WERI-Rb-1 (cell line): Measurements from ENCODE around the gene FRMD8.

Experiments
- DNase-seq: peaks from one replicate; pipeline ENCODE4 v3.0.0-alpha.2; 2020
- H3K27ac ChIP-seq: fragments of 250-450 bp; sonication (Bioruptor Pico); 2 replicates; pipeline ENCODE4 v1.5.1; 2020; ENCODE audit warnings: mild to moderate bottlenecking, moderate library complexity
- H3K27me3 ChIP-seq: fragments of 250-450 bp; sonication (Bioruptor Pico); 2 replicates; pipeline ENCODE4 v1.5.1; 2021; ENCODE audit warnings: mild to moderate bottlenecking, low read depth, moderate library complexity; ENCODE audit not compliant: insufficient read depth, severe bottlenecking
- H3K36me3 ChIP-seq: fragments of 250-450 bp; sonication (Bioruptor Pico); 2 replicates; pipeline ENCODE4 v1.5.1; 2020; ENCODE audit warnings: mild to moderate bottlenecking, moderate library complexity
- H3K4me3 ChIP-seq: 2 replicates; pipeline ENCODE4 v1.5.1; 2011; ENCODE audit warnings: low read depth, mild to moderate bottlenecking, control low read depth, low read length
- H3K9me3 ChIP-seq: fragments of 250-450 bp; sonication (Bioruptor Pico); 2 replicates; pipeline ENCODE4 v1.5.1; 2021; ENCODE audit warnings: mild to moderate bottlenecking, moderate library complexity; ENCODE audit not compliant: severe bottlenecking
- TF ChIP-seq, protein P1 (sequence below): IDR thresholded peaks from 2 replicates; pipeline ENCODE4 v1.5.1; 2011; ENCODE audit warnings: low read depth, mild to moderate bottlenecking, control low read depth, inconsistent platforms, low read length

FRMD8 gene

DNA sequence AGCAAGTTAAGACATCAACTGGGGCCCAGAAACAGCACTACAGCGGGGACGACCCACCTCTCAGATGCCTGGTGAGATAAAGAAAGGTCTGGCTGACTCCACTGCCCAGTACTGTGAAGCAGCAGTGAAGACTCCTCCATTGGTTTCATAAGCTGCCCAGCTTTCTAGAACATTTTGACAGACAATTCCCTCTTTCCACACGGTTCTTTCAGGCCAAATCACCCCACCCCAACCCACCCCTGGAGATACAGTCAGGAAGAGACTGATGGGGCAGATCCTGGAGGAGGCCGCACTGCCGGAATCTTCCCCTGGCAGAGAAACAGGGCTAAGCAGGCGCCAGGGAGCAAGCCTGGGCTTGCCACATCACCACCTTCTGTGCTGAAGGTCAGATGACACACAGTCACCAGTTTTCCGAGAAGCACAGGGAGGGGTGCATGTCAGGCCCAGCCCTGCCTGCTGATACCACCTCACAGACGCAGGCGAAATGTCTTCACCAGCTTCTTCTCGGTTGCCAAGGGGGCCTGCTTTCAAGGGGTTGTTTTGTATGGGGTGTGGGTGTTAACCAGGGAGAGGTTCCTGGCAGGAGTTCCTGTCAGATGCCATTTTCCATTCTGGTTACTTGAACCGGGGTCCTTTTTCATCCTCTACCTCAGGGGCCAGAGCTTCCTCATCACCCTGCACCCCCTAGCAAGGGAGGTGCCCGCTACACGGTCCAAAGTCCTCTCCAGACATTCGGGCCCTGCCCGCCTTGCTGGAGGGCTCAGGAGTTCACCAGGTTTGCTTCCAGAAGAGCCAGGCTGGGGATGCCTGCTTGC is 34.7 kb downstream of the FRMD8 start:
- peak overlapping the region; percentile 96 for H3K27ac ChIP-seq
- TF ChIP-seq, protein P1, sequence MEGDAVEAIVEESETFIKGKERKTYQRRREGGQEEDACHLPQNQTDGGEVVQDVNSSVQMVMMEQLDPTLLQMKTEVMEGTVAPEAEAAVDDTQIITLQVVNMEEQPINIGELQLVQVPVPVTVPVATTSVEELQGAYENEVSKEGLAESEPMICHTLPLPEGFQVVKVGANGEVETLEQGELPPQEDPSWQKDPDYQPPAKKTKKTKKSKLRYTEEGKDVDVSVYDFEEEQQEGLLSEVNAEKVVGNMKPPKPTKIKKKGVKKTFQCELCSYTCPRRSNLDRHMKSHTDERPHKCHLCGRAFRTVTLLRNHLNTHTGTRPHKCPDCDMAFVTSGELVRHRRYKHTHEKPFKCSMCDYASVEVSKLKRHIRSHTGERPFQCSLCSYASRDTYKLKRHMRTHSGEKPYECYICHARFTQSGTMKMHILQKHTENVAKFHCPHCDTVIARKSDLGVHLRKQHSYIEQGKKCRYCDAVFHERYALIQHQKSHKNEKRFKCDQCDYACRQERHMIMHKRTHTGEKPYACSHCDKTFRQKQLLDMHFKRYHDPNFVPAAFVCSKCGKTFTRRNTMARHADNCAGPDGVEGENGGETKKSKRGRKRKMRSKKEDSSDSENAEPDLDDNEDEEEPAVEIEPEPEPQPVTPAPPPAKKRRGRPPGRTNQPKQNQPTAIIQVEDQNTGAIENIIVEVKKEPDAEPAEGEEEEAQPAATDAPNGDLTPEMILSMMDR = no peak
- H3K4me3 ChIP-seq = no peak overlapping the region
- no peaks in the 10 kb centered on the region for H3K36me3 ChIP-seq
- no peaks in the 10 kb centered on the region for H3K27me3 ChIP-seq
- peak; percentile 63 for DNase-seq
- H3K9me3 ChIP-seq = peaks cover 4% of the 10 kb centered on the region

DNA sequence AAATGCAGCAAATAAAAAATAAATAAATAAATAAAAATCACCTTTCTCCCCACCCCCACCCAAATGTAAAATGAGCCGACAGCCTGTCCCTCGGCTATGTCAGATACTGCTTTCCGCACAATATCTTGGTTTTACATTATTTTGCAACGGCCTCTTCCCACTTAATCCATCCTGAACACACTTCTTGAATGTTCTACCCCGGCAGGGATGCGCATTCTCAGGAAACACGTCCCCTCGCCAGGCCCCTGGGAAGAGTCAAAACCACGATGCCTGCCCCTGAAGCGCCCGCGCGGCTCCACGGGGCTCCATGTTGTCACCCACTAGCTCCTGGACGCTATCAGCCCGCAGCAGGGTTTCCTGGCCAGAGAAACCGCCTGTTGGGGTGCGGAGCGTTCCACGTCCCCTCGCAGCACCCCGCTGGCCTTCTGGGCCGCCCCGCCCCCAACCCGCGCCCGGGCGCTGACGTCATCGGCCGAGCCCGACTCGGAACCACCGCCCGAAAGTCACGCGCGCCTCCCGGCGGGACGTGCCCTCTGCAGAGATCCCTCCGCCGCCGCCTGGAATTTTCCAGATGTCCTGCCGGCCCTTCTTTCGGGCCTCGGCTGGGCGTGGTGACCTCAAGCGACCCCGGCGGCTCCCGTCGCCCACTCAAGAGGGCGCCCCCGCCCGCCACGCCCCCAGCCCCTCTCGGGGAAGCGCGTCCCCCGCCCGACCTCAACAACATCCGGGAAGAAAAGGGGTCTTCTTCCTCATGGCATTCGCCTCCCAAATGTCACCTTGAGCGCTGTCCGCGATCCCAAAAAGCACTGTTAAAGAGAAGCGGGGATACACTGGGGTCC is 35.6 kb downstream of the FRMD8 start:
- Histone ChIP-seq H3K27me3 (no peaks in the 10 kb centered on the region), H3K9me3 (peaks cover 4% of the 10 kb centered on the region), H3K27ac (peak overlapping the region; percentile 96), H3K4me3 (no peak overlapping the region), H3K36me3 (no peaks in the 10 kb centered on the region)
- peak; percentile 3 for DNase-seq
- TF ChIP-seq, protein P1 = no peak

DNA sequence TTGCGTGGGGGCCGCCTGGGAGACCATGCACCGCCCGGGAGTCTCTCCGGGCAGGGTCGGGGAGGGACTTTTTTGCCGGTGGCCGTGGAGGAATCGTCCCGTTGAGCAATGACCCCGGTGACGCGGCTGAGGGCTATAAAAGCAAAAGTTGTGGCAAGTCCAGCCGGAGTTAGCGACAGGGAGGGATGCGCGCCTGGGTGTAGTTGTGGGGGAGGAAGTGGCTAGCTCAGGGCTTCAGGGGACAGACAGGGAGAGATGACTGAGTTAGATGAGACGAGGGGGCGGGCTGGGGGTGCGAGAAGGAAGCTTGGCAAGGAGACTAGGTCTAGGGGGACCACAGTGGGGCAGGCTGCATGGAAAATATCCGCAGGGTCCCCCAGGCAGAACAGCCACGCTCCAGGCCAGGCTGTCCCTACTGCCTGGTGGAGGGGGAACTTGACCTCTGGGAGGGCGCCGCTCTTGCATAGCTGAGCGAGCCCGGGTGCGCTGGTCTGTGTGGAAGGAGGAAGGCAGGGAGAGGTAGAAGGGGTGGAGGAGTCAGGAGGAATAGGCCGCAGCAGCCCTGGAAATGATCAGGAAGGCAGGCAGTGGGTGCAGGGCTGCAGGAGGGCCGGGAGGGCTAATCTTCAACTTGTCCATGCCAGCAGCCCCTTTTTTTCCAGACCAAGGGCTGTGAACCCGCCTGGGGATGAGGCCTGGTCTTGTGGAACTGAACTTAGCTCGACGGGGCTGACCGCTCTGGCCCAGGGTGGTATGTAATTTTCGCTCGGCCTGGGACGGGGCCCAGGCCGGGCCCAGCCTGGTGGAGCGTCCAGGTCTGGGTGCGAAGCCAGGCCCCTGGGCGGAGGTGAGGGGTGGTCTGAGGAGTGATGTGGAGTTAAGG is 36.4 kb downstream of the FRMD8 start, which contains the start of gene NEAT1:
NEAT1 (plus strand) TSS at position 166 of the 883 bp plus-strand sequence.
- H3K36me3 ChIP-seq = no peaks in the 10 kb centered on the region
- H3K27me3 ChIP-seq = no peaks in the 10 kb centered on the region
- DNase-seq = peak; percentile 5
- TF ChIP-seq, protein P1 = no peak
- no peak within 1 kb of the TSS for H3K4me3 ChIP-seq
- H3K27ac ChIP-seq = peak within 1 kb of the TSS; percentile 96
- peaks cover 4% of the 10 kb centered on the region for H3K9me3 ChIP-seq

DNA sequence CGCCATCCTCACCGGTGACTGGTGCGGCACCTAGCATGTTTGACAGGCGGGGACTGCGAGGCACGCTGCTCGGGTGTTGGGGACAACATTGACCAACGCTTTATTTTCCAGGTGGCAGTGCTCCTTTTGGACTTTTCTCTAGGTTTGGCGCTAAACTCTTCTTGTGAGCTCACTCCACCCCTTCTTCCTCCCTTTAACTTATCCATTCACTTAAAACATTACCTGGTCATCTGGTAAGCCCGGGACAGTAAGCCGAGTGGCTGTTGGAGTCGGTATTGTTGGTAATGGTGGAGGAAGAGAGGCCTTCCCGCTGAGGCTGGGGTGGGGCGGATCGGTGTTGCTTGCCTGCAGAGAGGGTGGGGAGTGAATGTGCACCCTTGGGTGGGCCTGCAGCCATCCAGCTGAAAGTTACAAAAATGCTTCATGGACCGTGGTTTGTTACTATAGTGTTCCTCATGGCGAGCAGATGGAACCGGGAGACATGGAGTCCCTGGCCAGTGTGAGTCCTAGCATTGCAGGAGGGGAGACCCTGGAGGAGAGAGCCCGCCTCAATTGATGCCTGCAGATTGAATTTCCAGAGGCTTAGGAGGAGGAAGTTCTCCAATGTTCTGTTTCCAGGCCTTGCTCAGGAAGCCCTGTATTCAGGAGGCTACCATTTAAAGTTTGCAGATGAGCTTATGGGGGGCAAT is 37.2 kb downstream of the FRMD8 start:
- Histone ChIP-seq H3K4me3 (no peak overlapping the region), H3K27ac (no peak overlapping the region), H3K27me3 (no peaks in the 10 kb centered on the region), H3K9me3 (peaks cover 4% of the 10 kb centered on the region), H3K36me3 (no peaks in the 10 kb centered on the region)
- no peak for DNase-seq
- TF ChIP-seq, protein P1 = no peak
